ENCODE measurements around the gene FOXO1.

FOXO1 gene

GRCh38 chr13:40657307-40657706 lies 9.1 kb downstream of the FOXO1 start:
- Mint-ChIP-seq H3K4me1 (peaks cover 93% of the 10 kb centered on the region), H3K27ac (peak overlapping the region; percentile 96), H3K4me3 (peak overlapping the region; percentile 72), H3K9me3 (peaks cover 10% of the 10 kb centered on the region), H3K36me3 (peaks cover 24% of the 10 kb centered on the region), H3K27me3 (no peaks in the 10 kb centered on the region)

GRCh38 chr13:40656358-40656757 lies 10.1 kb downstream of the FOXO1 start:
- Mint-ChIP-seq H3K27ac (peak overlapping the region; percentile 79), H3K36me3 (peaks cover 24% of the 10 kb centered on the region), H3K4me3 (peak overlapping the region; percentile 62), H3K4me1 (peaks cover 96% of the 10 kb centered on the region), H3K9me3 (peaks cover 10% of the 10 kb centered on the region), H3K27me3 (no peaks in the 10 kb centered on the region)

GRCh38 chr13:40653527-40654318 lies 12.7 kb downstream of the FOXO1 start:
- H3K4me3 Mint-ChIP-seq: peak overlapping the region; percentile 82
- H3K36me3 Mint-ChIP-seq: peaks cover 21% of the 10 kb centered on the region
- peaks cover 10% of the 10 kb centered on the region for H3K9me3 Mint-ChIP-seq
- peak overlapping the region; percentile 99 for H3K27ac Mint-ChIP-seq
- H3K4me1 Mint-ChIP-seq: peaks cover 99% of the 10 kb centered on the region
- no peaks in the 10 kb centered on the region for H3K27me3 Mint-ChIP-seq

- Mint-ChIP-seq H3K36me3 (peaks cover 12% of the 10 kb centered on the region), H3K27ac (peak overlapping the region; percentile 88), H3K4me3 (peak overlapping the region; percentile 36), H3K27me3 (no peaks in the 10 kb centered on the region), H3K9me3 (peaks cover 3% of the 10 kb centered on the region), H3K4me1 (peaks cover 99% of the 10 kb centered on the region)
Measured at GRCh38 chr13:40652588-40652940, 13.9 kb downstream of the FOXO1 start.

GRCh38 chr13:40651866-40652587 lies 14.4 kb downstream of the FOXO1 start:
- H3K27me3 Mint-ChIP-seq: no peaks in the 10 kb centered on the region
- H3K36me3 Mint-ChIP-seq: peaks cover 9% of the 10 kb centered on the region
- H3K4me3 Mint-ChIP-seq: peak overlapping the region; percentile 58
- H3K4me1 Mint-ChIP-seq: peaks cover 99% of the 10 kb centered on the region
- H3K27ac Mint-ChIP-seq: peak overlapping the region; percentile 88
- no peaks in the 10 kb centered on the region for H3K9me3 Mint-ChIP-seq

- peak overlapping the region; percentile 56 for H3K27ac Mint-ChIP-seq
- H3K36me3 Mint-ChIP-seq: peaks cover 12% of the 10 kb centered on the region
- H3K4me1 Mint-ChIP-seq: peaks cover 99% of the 10 kb centered on the region
- H3K27me3 Mint-ChIP-seq: no peaks in the 10 kb centered on the region
- H3K9me3 Mint-ChIP-seq: no peaks in the 10 kb centered on the region
- H3K4me3 Mint-ChIP-seq: peak overlapping the region; percentile 19
Measured at GRCh38 chr13:40648841-40649240, 17.6 kb downstream of the FOXO1 start.

- peaks cover 99% of the 10 kb centered on the region for H3K4me1 Mint-ChIP-seq
- H3K27ac Mint-ChIP-seq: peak overlapping the region; percentile 68
- peak overlapping the region; percentile 54 for H3K4me3 Mint-ChIP-seq
Measured at GRCh38 chr13:40648040-40648439, 18.4 kb downstream of the FOXO1 start.

GRCh38 chr13:40644838-40645604 lies 21.4 kb downstream of the FOXO1 start:
- H3K27ac Mint-ChIP-seq: peak overlapping the region; percentile 91
- H3K27me3 Mint-ChIP-seq: no peaks in the 10 kb centered on the region
- peaks cover 14% of the 10 kb centered on the region for H3K36me3 Mint-ChIP-seq
- peak overlapping the region; percentile 69 for H3K4me3 Mint-ChIP-seq
- no peaks in the 10 kb centered on the region for H3K9me3 Mint-ChIP-seq
- peaks cover 98% of the 10 kb centered on the region for H3K4me1 Mint-ChIP-seq

More at GRCh38 chr13:40648040-40648439, 18.4 kb downstream of the FOXO1 start:
- Mint-ChIP-seq H3K36me3 (peaks cover 10% of the 10 kb centered on the region), H3K27me3 (no peaks in the 10 kb centered on the region), H3K9me3 (no peaks in the 10 kb centered on the region)

GRCh38 chr13:40640845-40641458 lies 25.5 kb downstream of the FOXO1 start:
- H3K27ac Mint-ChIP-seq: peak overlapping the region; percentile 78
- H3K36me3 Mint-ChIP-seq: peaks cover 17% of the 10 kb centered on the region
- H3K27me3 Mint-ChIP-seq: no peaks in the 10 kb centered on the region
- no peaks in the 10 kb centered on the region for H3K9me3 Mint-ChIP-seq
- peaks cover 92% of the 10 kb centered on the region for H3K4me1 Mint-ChIP-seq
- peak overlapping the region; percentile 28 for H3K4me3 Mint-ChIP-seq

GRCh38 chr13:40640202-40640601 lies 26.2 kb downstream of the FOXO1 start:
- H3K4me1 Mint-ChIP-seq: peaks cover 92% of the 10 kb centered on the region
- no peak overlapping the region for H3K4me3 Mint-ChIP-seq
- peak overlapping the region; percentile 78 for H3K27ac Mint-ChIP-seq
- H3K9me3 Mint-ChIP-seq: no peaks in the 10 kb centered on the region
- H3K27me3 Mint-ChIP-seq: no peaks in the 10 kb centered on the region
- H3K36me3 Mint-ChIP-seq: peaks cover 14% of the 10 kb centered on the region

- peak overlapping the region; percentile 81 for H3K27ac Mint-ChIP-seq
- H3K9me3 Mint-ChIP-seq: no peaks in the 10 kb centered on the region
- H3K27me3 Mint-ChIP-seq: no peaks in the 10 kb centered on the region
- peak overlapping the region; percentile 44 for H3K4me3 Mint-ChIP-seq
- peaks cover 91% of the 10 kb centered on the region for H3K4me1 Mint-ChIP-seq
- H3K36me3 Mint-ChIP-seq: peaks cover 11% of the 10 kb centered on the region
Measured at GRCh38 chr13:40639221-40639681, 27.2 kb downstream of the FOXO1 start.

GRCh38 chr13:40637643-40638042 lies 28.8 kb downstream of the FOXO1 start:
- Mint-ChIP-seq H3K27me3 (no peaks in the 10 kb centered on the region), H3K4me1 (peaks cover 92% of the 10 kb centered on the region), H3K27ac (peak overlapping the region; percentile 94), H3K36me3 (peaks cover 12% of the 10 kb centered on the region), H3K9me3 (no peaks in the 10 kb centered on the region), H3K4me3 (peak overlapping the region; percentile 13)

GRCh38 chr13:40635315-40635995 lies 31.0 kb downstream of the FOXO1 start:
- H3K36me3 Mint-ChIP-seq: peaks cover 11% of the 10 kb centered on the region
- no peaks in the 10 kb centered on the region for H3K9me3 Mint-ChIP-seq
- peak overlapping the region; percentile 30 for H3K4me3 Mint-ChIP-seq
- H3K4me1 Mint-ChIP-seq: peaks cover 90% of the 10 kb centered on the region
- H3K27me3 Mint-ChIP-seq: no peaks in the 10 kb centered on the region
- peak overlapping the region; percentile 87 for H3K27ac Mint-ChIP-seq

- H3K4me3 Mint-ChIP-seq: no peak overlapping the region
- H3K36me3 Mint-ChIP-seq: peaks cover 19% of the 10 kb centered on the region
- peaks cover 91% of the 10 kb centered on the region for H3K4me1 Mint-ChIP-seq
- no peaks in the 10 kb centered on the region for H3K9me3 Mint-ChIP-seq
- no peak overlapping the region for H3K27ac Mint-ChIP-seq
- no peaks in the 10 kb centered on the region for H3K27me3 Mint-ChIP-seq
Measured at GRCh38 chr13:40632915-40633314, 33.5 kb downstream of the FOXO1 start.

- H3K4me3 Mint-ChIP-seq: peak overlapping the region; percentile 77
- peak overlapping the region; percentile 96 for H3K27ac Mint-ChIP-seq
- H3K36me3 Mint-ChIP-seq: peaks cover 20% of the 10 kb centered on the region
- H3K9me3 Mint-ChIP-seq: no peaks in the 10 kb centered on the region
- no peaks in the 10 kb centered on the region for H3K27me3 Mint-ChIP-seq
- peaks cover 92% of the 10 kb centered on the region for H3K4me1 Mint-ChIP-seq
Measured at GRCh38 chr13:40631605-40632004, 34.8 kb downstream of the FOXO1 start.
